Measurements from ENCODE around the gene TRRAP. TPM values are rescaled to one million over a fixed set of nuclear protein-coding genes. Genes with fewer than 3 reads are reported as not detected.

TRRAP gene
- total and polyA plus RNA-seq, 4 donors = 4.3 to 22.7 (median 10.1) TPM

GRCh38 chr7:99001482-99002147 is 123.3 kb downstream of the TRRAP start:
- no peaks in the 10 kb centered on the region for H3K4me1 ChIP-seq (ENCODE audit: control insufficient read depth in 4 of 4, insufficient read depth in 4 of 4, low read length in 3 of 4)
- no peak overlapping the region for H3K4me3 ChIP-seq (ENCODE audit: low read depth in 1 of 3, low read length in 3 of 3)
- TF ChIP-seq YY1 (IDR thresholded peaks at IDR 0.05) = no peak
- TF ChIP-seq TAF1 (conservative IDR thresholded peaks at IDR 0.05) = no peak
- TF ChIP-seq FOXA2 (IDR thresholded peaks at IDR 0.05) = no peak
- TF ChIP-seq CTCF (IDR thresholded peaks at IDR 0.05; ENCODE audit: low read depth, low read length, missing input control) = no peak
- no peak for TF ChIP-seq HNF4A (conservative IDR thresholded peaks at IDR 0.05)
- no peak for TF ChIP-seq FOXA1 (IDR thresholded peaks at IDR 0.05)
- no peak for TF ChIP-seq SP1 (IDR thresholded peaks at IDR 0.05)
- TF ChIP-seq ZBTB33 (IDR thresholded peaks at IDR 0.05) = no peak
- no peak for TF ChIP-seq NR2F2 (IDR thresholded peaks at IDR 0.05)
- no peak for TF ChIP-seq GABPA (IDR thresholded peaks at IDR 0.05 in 1 of 2, conservative IDR thresholded peaks at IDR 0.05 in 1 of 2)
- TF ChIP-seq RXRA (IDR thresholded peaks at IDR 0.05) = no peak
- no peak for TF ChIP-seq ATF3 (IDR thresholded peaks at IDR 0.05)
- no peak for TF ChIP-seq RAD21 (IDR thresholded peaks at IDR 0.05)
- TF ChIP-seq JUND (IDR thresholded peaks at IDR 0.05) = no peak
- no peak for TF ChIP-seq MAX (IDR thresholded peaks at IDR 0.05)
- no peak for TF ChIP-seq HNF4G (IDR thresholded peaks at IDR 0.05)
- no peak for TF ChIP-seq EGR1 (IDR thresholded peaks at IDR 0.05; ENCODE audit: low read depth in 2 of 2)
- TF ChIP-seq REST (IDR thresholded peaks at IDR 0.05) = no peak
- H3K36me3 ChIP-seq (ENCODE audit: control insufficient read depth in 4 of 4, insufficient read depth in 3 of 4, low read depth in 1 of 4, low read length in 3 of 4) = peaks cover 10 to 73% (median 36%) of the 10 kb centered on the region in 4 donors
- H3K9ac ChIP-seq (ENCODE audit: low read depth in 1 of 2, low read length in 2 of 2) = no peak overlapping the region
- no peaks in the 10 kb centered on the region for H3K27me3 ChIP-seq (ENCODE audit: control insufficient read depth in 4 of 4, insufficient read depth in 4 of 4, low read length in 3 of 4)
- 88% methylated on average over 10 of the region's 10 CpGs for WGBS
- H3K27ac ChIP-seq (ENCODE audit: low read depth in 1 of 2, low read length in 2 of 2) = no peak overlapping the region
- no peaks in the 10 kb centered on the region for H3K9me3 ChIP-seq (ENCODE audit: control insufficient read depth in 4 of 4, low read length in 3 of 4)
- no peak for DNase-seq (ENCODE audit: low spot score)
